Activated naive CD8-positive, alpha-beta T cell treated with anti-CD3 and anti-CD28 coated beads, Interleukin-2, amount 10 ng/mL, durations not matched to agents 7 days and 5 days (primary cell): ENCODE data around the gene KCMF1. TPM values are rescaled to one million over a fixed set of nuclear protein-coding genes. Genes with fewer than 3 reads are reported as not detected.
A peak's percentile ranks its signal among the peaks of the same experiment; 100 is the strongest.

Source experiments
- ATAC-seq: fragments of 150-1000 bp; cut with Tn5 transposase; one replicate; pipeline ENCODE4 v1.10.0; 2021; ENCODE audit warnings: low read depth, moderate library complexity
- POLR2A ChIA-PET: fragments of 350-600 bp; sonication (Branson Sonifier 250); formaldehyde crosslinking; loops from one replicate; lab custom pipeline; 2021; ENCODE audit warnings: antibody characterized with exemption; lab: Charles Lee
- DNase-seq: peaks from one replicate; pipeline ENCODE4 v3.0.0; 2021
- H3K27ac Mint-ChIP-seq: one replicate; pipeline ENCODE4 v1.8.0; 2022; ENCODE audit warnings: mild to moderate bottlenecking, mixed read lengths
- H3K27me3 Mint-ChIP-seq: one replicate; pipeline ENCODE4 v1.8.0; 2022; ENCODE audit warnings: mild to moderate bottlenecking, moderate library complexity, mixed read lengths
- H3K36me3 Mint-ChIP-seq: one replicate; pipeline ENCODE4 v1.8.0; 2021; ENCODE audit warnings: mild to moderate bottlenecking, mixed read lengths
- H3K4me1 Mint-ChIP-seq: one replicate; pipeline ENCODE4 v1.8.0; 2021; ENCODE audit warnings: mixed read lengths
- H3K4me3 Mint-ChIP-seq: one replicate; pipeline ENCODE4 v1.8.0; 2022; ENCODE audit warnings: mild to moderate bottlenecking, moderate library complexity, mixed read lengths
- H3K9me3 Mint-ChIP-seq: one replicate; pipeline ENCODE4 v1.8.0; 2021; ENCODE audit warnings: mixed read lengths
- total RNA-seq, 2 experiments: library from RNA; stranded (reverse); gene quantifications; one replicate each; pipeline ENCODE4 v1.2.3, GENCODE V29; 2021

The KCMF1 gene
- total RNA-seq, 2 experiments from 2014 or later: 79.3 to 81.0 TPM

DNA sequence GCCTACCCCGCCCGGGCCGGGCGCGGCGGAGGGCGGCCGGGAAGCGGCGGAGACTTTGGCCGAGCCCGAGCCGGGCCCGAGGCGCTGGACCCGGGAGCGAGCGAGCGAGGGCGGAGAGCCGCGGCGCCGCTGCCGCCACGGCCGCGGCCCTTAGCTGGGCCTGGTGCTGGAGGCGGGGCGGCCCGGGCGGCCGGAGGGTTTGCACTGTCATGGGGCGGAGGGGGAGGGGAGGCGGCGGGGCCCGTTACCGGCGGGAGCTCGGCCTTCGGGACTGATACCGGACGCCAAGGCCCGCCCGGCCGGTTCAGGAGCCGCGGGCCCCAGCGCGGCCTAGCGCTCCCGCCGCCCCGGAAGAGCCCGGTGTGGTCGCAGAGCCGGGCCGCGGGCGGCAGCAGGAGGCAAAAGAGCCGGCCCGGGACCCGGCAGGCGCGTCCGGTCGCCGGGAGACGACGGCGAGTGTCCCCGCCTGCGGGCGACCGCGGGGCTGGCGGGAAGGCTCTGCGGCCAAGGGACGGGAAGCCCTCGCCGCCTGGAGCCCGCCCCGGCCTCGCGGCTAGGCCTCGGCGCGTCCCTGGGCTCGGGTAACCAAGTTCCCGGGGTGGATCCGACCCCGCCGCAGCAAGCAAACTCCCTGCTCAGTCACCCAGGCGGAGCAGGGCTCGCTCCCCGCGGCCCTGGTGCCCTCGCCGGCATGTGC, 697 bp downstream of the KCMF1 start:
- no peaks in the 10 kb centered on the region for H3K27me3 Mint-ChIP-seq
- no peaks in the 10 kb centered on the region for H3K9me3 Mint-ChIP-seq
- peak overlapping the region; percentile 92 for H3K27ac Mint-ChIP-seq
- peaks cover 22% of the 10 kb centered on the region for H3K36me3 Mint-ChIP-seq
- H3K4me3 Mint-ChIP-seq: peak overlapping the region; percentile 90
- H3K4me1 Mint-ChIP-seq: peaks cover 36% of the 10 kb centered on the region
- ATAC-seq (peak; percentile 44), DNase-seq (peak; percentile 84)
- POLR2A ChIA-PET: interaction anchor here (0.6 to 7.2 kb wide), 13 partner anchors 11 to 356 kb away, joined by 3 to 94 read pairs (median 5); partner anchors contain the start of genes TGOLN2 and TMSB10

DNA sequence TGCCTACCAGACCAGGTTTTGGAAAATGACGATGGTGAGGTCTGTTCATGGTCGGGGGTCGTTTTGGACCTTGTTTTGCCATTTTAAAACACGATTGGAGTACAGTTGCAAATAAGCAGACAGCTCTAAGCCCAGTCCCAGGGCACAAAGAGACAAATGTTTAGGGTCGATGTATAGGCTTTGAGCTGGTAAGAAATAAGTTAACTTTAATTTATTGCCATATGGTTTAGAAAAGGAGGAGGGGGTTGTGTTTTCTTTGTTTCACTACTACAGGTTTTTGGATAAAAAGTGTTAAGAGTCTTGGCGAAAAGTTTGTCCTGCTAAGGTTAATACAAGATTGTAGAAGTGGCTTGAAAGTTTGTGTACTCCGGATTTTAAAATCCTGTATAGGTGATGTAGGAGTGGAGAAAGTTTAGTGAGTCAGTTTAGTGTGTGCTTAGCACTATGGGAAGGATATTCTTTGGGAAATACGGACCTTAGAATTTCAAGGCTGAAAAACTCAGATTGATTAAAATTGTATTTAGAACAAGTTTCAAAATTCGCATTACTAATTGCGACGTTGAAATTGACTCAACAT, 1.3 kb downstream of the KCMF1 start:
- ATAC-seq: no peak
- H3K27me3 Mint-ChIP-seq: no peaks in the 10 kb centered on the region
- H3K4me1 Mint-ChIP-seq: peaks cover 38% of the 10 kb centered on the region

DNA sequence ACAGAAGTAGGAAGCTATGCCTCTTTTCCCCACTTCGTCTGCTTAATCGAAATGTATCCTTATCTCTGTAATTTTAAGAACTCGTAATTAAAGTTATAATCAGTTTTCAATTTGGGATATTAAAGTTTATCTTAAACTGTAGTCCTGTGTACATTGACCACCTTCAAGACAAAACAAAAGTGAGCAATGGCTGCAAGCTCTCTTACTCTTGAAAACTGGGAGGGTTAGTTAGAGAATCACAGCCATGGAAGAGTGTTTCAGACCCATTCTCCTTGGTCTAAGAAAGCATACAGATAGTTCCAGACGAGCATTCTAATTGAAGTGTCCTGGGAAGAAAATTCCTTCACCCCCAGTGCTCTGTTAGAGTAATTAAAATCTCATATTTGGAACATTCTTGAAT, 2.0 kb downstream of the KCMF1 start:
- Mint-ChIP-seq H3K36me3 (peaks cover 26% of the 10 kb centered on the region), H3K4me3 (peak overlapping the region; percentile 90), H3K4me1 (peaks cover 37% of the 10 kb centered on the region), H3K27me3 (no peaks in the 10 kb centered on the region), H3K9me3 (no peaks in the 10 kb centered on the region), H3K27ac (peak overlapping the region; percentile 76)
- no peak for ATAC-seq
- no peak for DNase-seq
- POLR2A ChIA-PET: interaction anchor here (1.9 to 7.2 kb wide), 3 partner anchors 26 to 47 kb away, joined by 8 to 94 read pairs (median 24); no protein-coding TSS in a partner anchor

More for the DNA sequence above, 1.3 kb downstream of the KCMF1 start:
- Mint-ChIP-seq H3K4me3 (peak overlapping the region; percentile 90), H3K36me3 (peaks cover 24% of the 10 kb centered on the region), H3K27ac (peak overlapping the region; percentile 92), H3K9me3 (no peaks in the 10 kb centered on the region)
- POLR2A ChIA-PET: interaction anchor here (0.5 to 7.2 kb wide), 7 partner anchors 26 to 355 kb away, joined by 3 to 94 read pairs (median 17); partner anchors contain the start of gene TGOLN2
- DNase-seq: no peak

- Mint-ChIP-seq H3K36me3 (peaks cover 25% of the 10 kb centered on the region), H3K27me3 (no peaks in the 10 kb centered on the region), H3K9me3 (no peaks in the 10 kb centered on the region), H3K4me3 (no peak overlapping the region), H3K27ac (peak overlapping the region; percentile 3), H3K4me1 (peaks cover 40% of the 10 kb centered on the region)
- ATAC-seq: no peak
- POLR2A ChIA-PET: interaction anchor here (0.6 kb wide), 1 partner anchor 37 kb away, joined by 8 read pairs; no protein-coding TSS in a partner anchor
- no peak for DNase-seq
Measured at GRCh38 chr2:84980263-84980983, 9.5 kb downstream of the KCMF1 start.

- POLR2A ChIA-PET: no interaction called here
- peaks cover 33% of the 10 kb centered on the region for H3K4me1 Mint-ChIP-seq
- no peaks in the 10 kb centered on the region for H3K27me3 Mint-ChIP-seq
- no peak overlapping the region for H3K27ac Mint-ChIP-seq
- peaks cover 15% of the 10 kb centered on the region for H3K36me3 Mint-ChIP-seq
- ATAC-seq (no peak), DNase-seq (no peak)
- no peak overlapping the region for H3K4me3 Mint-ChIP-seq
- H3K9me3 Mint-ChIP-seq: no peaks in the 10 kb centered on the region
Measured at GRCh38 chr2:84986018-84986417, 15.1 kb downstream of the KCMF1 start.

- Mint-ChIP-seq H3K27me3 (no peaks in the 10 kb centered on the region), H3K4me1 (peaks cover 25% of the 10 kb centered on the region), H3K36me3 (peaks cover 7% of the 10 kb centered on the region), H3K27ac (no peak overlapping the region), H3K9me3 (no peaks in the 10 kb centered on the region), H3K4me3 (no peak overlapping the region)
- DNase-seq: no peak
- ATAC-seq: no peak
- POLR2A ChIA-PET: no interaction called here
Measured at GRCh38 chr2:84989422-84989821, 18.5 kb downstream of the KCMF1 start.

GRCh38 chr2:84989927-84990326, 19.0 kb downstream of the KCMF1 start:
- Mint-ChIP-seq H3K4me3 (no peak overlapping the region), H3K27ac (no peak overlapping the region), H3K36me3 (peaks cover 7% of the 10 kb centered on the region), H3K9me3 (no peaks in the 10 kb centered on the region), H3K4me1 (peaks cover 23% of the 10 kb centered on the region), H3K27me3 (no peaks in the 10 kb centered on the region)
- no peak for DNase-seq
- no peak for ATAC-seq
- POLR2A ChIA-PET: no interaction called here

GRCh38 chr2:84991404-84992160, 20.6 kb downstream of the KCMF1 start:
- Mint-ChIP-seq H3K9me3 (no peaks in the 10 kb centered on the region), H3K4me3 (no peak overlapping the region), H3K4me1 (peaks cover 25% of the 10 kb centered on the region), H3K27ac (no peak overlapping the region), H3K27me3 (no peaks in the 10 kb centered on the region), H3K36me3 (peaks cover 7% of the 10 kb centered on the region)
- DNase-seq: no peak
- POLR2A ChIA-PET: no interaction called here
- ATAC-seq: no peak

- DNase-seq (no peak), ATAC-seq (no peak)
- Mint-ChIP-seq H3K27ac (no peak overlapping the region), H3K36me3 (peaks cover 8% of the 10 kb centered on the region), H3K4me3 (no peak overlapping the region), H3K4me1 (peaks cover 22% of the 10 kb centered on the region), H3K9me3 (no peaks in the 10 kb centered on the region), H3K27me3 (no peaks in the 10 kb centered on the region)
- POLR2A ChIA-PET: no interaction called here
Measured at GRCh38 chr2:84995826-84996225, 24.9 kb downstream of the KCMF1 start.

DNA sequence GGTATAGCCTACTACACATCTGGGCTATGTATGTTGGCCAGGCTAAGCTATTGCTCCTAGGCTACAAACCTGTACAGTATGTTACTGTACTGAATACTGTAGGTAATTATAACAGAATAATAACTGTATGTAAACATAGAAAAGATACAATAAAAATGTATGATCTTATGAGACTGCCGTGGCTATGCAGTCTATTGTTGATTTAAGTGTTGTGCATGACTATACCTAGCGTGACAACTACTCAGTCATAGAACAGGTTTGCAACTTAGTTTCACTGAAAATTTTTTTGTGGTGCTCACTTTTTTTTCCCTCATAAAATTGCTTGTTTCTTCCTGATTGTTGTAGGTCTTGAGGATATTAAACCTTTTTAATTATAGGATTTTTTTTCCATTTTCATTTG, 25.9 kb downstream of the KCMF1 start:
- no peak for DNase-seq
- POLR2A ChIA-PET: no interaction called here
- H3K4me1 Mint-ChIP-seq: peaks cover 28% of the 10 kb centered on the region
- H3K9me3 Mint-ChIP-seq: no peaks in the 10 kb centered on the region
- peaks cover 8% of the 10 kb centered on the region for H3K36me3 Mint-ChIP-seq
- no peak overlapping the region for H3K4me3 Mint-ChIP-seq
- H3K27me3 Mint-ChIP-seq: no peaks in the 10 kb centered on the region
- ATAC-seq: no peak
- H3K27ac Mint-ChIP-seq: no peak overlapping the region

GRCh38 chr2:84999553-84999955, 28.6 kb downstream of the KCMF1 start:
- H3K27me3 Mint-ChIP-seq: no peaks in the 10 kb centered on the region
- H3K4me1 Mint-ChIP-seq: peaks cover 29% of the 10 kb centered on the region
- DNase-seq: no peak
- no peak overlapping the region for H3K27ac Mint-ChIP-seq
- H3K36me3 Mint-ChIP-seq: peaks cover 16% of the 10 kb centered on the region
- ATAC-seq: no peak
- H3K4me3 Mint-ChIP-seq: no peak overlapping the region
- no peaks in the 10 kb centered on the region for H3K9me3 Mint-ChIP-seq
- POLR2A ChIA-PET: no interaction called here

DNA sequence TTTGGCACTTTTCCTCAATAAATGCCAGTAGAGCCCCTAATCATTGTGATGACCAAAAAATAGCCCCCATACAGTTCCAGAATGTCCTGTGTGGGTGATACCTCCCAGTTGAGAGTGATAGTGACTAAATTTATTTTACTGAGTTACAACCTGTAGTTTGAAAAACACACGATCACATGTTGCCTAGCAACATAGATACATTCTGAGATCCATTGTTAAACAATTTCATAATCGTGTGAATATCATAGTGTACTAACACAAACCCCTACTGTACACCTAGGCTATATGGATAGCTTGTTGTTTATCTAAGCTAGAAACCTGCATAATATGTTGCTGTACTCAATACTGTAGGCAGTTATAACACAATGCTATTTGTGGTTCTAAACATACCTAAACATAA, 30.6 kb downstream of the KCMF1 start:
- no peak for DNase-seq
- ATAC-seq: no peak
- no peak overlapping the region for H3K4me3 Mint-ChIP-seq
- peaks cover 26% of the 10 kb centered on the region for H3K4me1 Mint-ChIP-seq
- no peak overlapping the region for H3K27ac Mint-ChIP-seq
- H3K9me3 Mint-ChIP-seq: no peaks in the 10 kb centered on the region
- peaks cover 24% of the 10 kb centered on the region for H3K36me3 Mint-ChIP-seq
- no peaks in the 10 kb centered on the region for H3K27me3 Mint-ChIP-seq
- POLR2A ChIA-PET: no interaction called here

DNA sequence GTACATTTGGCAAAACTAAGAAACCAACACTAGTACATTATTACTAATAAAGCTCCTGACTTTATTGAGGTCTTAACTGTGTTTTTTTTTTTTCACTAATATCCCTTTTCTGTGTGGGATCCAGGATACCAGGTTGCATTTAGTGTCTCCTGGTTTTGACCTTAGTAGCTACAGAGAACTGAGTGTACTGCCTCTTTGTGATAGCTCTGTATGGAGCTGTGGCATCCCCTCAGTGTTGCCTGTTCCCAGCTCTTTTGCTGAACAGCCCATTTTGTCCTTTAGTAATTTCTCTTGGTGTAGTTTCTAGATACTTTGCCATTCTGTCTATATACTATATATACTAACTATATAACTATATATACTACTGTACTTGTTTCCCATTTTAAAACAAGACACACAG, 31.6 kb downstream of the KCMF1 start:
- POLR2A ChIA-PET: interaction anchor here (0.6 to 1.5 kb wide), 4 partner anchors 10 to 77 kb away, joined by 3 to 5 read pairs (median 4); no protein-coding TSS in a partner anchor
- Mint-ChIP-seq H3K4me1 (peaks cover 24% of the 10 kb centered on the region), H3K27ac (no peak overlapping the region), H3K9me3 (no peaks in the 10 kb centered on the region), H3K36me3 (peaks cover 30% of the 10 kb centered on the region), H3K27me3 (no peaks in the 10 kb centered on the region), H3K4me3 (no peak overlapping the region)
- DNase-seq (no peak), ATAC-seq (no peak)
